SU-DHL-6 (cell line): ENCODE results near the gene DCAF16.

Experiments
- H2AFZ ChIP-seq: fragments of 200-600 bp; sonication (generic); 2 replicates; pipeline ENCODE4 v1.6.1; 2014; ENCODE audit warnings: low read depth, mild to moderate bottlenecking, moderate library complexity, mixed read lengths, antibody characterized with exemption, low read length; ENCODE audit not compliant: severe bottlenecking
- H3F3A ChIP-seq: fragments of 200-600 bp; shearing (Covaris generic); 2 replicates; pipeline ENCODE4 v1.6.0; 2016; ENCODE audit warnings: antibody characterized with exemption, mild to moderate bottlenecking; ENCODE audit not compliant: insufficient read depth
- H3K27ac ChIP-seq: fragments of 200-600 bp; sonication (generic); 2 replicates; pipeline ENCODE4 v1.5.1; 2016; ENCODE audit warnings: low read depth, mild to moderate bottlenecking, low read length, moderate library complexity, mixed read lengths
- H3K27me3 ChIP-seq: fragments of 200-600 bp; sonication (generic), shearing (Covaris generic); 2 replicates; pipeline ENCODE4 v1.6.0; 2014; ENCODE audit warnings: mild to moderate bottlenecking, low read length
- H3K36me3 ChIP-seq: fragments of 200-600 bp; sonication (generic); 2 replicates; pipeline ENCODE4 v1.6.1; 2014; ENCODE audit warnings: mild to moderate bottlenecking, low read length, mixed read lengths
- H3K4me2 ChIP-seq: fragments of 300-600, 200-600 bp; shearing (Covaris generic), sonication (generic); 2 replicates; pipeline ENCODE4 v1.6.0; 2014; ENCODE audit warnings: low read length, low read depth, mild to moderate bottlenecking; ENCODE audit not compliant: poor library complexity, severe bottlenecking
- H3K4me3 ChIP-seq: fragments of 200-600 bp; sonication (generic); 2 replicates; pipeline ENCODE4 v1.5.1; 2014; ENCODE audit warnings: antibody characterized with exemption, low read length, mild to moderate bottlenecking, mixed read lengths; ENCODE audit not compliant: insufficient read depth, poor library complexity, severe bottlenecking
- H3K79me2 ChIP-seq: fragments of 200-600 bp; sonication (generic); 2 replicates; pipeline ENCODE4 v1.6.1; 2014; ENCODE audit warnings: mild to moderate bottlenecking, low read length, moderate library complexity; ENCODE audit not compliant: insufficient read depth
- H3K9ac ChIP-seq: fragments of 200-600 bp; sonication (generic); 2 replicates; pipeline ENCODE4 v1.7.0; 2014; ENCODE audit warnings: mild to moderate bottlenecking, low read length
- H3K9me2 ChIP-seq: fragments of 200-600 bp; sonication (generic); replicated peaks from 2 replicates; pipeline ENCODE4 v1.6.1; 2014; ENCODE audit warnings: low read length; ENCODE audit not compliant: insufficient read depth
- H3K9me3 ChIP-seq: fragments of 200-600 bp; sonication (generic); 2 replicates; pipeline ENCODE4 v1.6.1; 2014; ENCODE audit warnings: low read length, mixed read lengths; ENCODE audit not compliant: insufficient read depth
- H4K20me1 ChIP-seq: fragments of 200-600 bp; sonication (generic); 2 replicates; pipeline ENCODE4 v1.6.1; 2014; ENCODE audit warnings: low read depth, mild to moderate bottlenecking, antibody characterized with exemption, low read length, moderate library complexity, mixed read lengths
- EZH2phosphoT487 ChIP-seq: fragments of 200-600 bp; sonication (generic), shearing (Covaris generic); conservative IDR thresholded peaks from 2 replicates; pipeline ENCODE4 v1.6.1; 2018; ENCODE audit warnings: mild to moderate bottlenecking, antibody characterized with exemption, low read length, moderate library complexity, mixed read lengths
- TF ChIP-seq, protein P1 (sequence below): fragments of 200-600 bp; sonication (generic); IDR thresholded peaks from one replicate; pipeline ENCODE4 v1.5.1; 2017; ENCODE audit warnings: antibody characterized with exemption, mild to moderate bottlenecking, low read length, moderate library complexity; ENCODE audit not compliant: insufficient read depth, poor library complexity, severe bottlenecking

The DCAF16 gene

DNA sequence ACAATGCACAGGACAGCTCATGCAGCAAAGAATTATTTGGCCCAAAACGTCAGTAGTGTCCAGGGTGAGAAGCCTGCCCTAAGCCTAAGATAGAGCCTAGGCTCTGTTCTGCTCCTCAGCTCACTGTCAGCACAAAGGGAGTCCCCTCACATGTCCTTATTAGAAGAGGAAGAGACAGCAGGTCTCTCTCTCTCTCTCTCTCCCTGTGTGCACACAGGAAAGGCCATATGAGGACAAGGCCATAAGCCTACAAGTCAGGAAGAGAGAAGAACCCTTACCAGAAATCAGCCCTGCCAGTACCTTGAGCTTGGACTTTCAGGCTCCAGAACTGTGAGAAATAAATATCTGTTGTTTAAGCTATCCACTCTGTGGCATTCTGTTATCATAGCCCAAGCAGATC is 49.5 kb downstream of the DCAF16 start:
- no peaks in the 10 kb centered on the region for H3K27me3 ChIP-seq
- H2AFZ ChIP-seq: no peak overlapping the region
- no peaks in the 10 kb centered on the region for H4K20me1 ChIP-seq
- TF ChIP-seq, protein P1, sequence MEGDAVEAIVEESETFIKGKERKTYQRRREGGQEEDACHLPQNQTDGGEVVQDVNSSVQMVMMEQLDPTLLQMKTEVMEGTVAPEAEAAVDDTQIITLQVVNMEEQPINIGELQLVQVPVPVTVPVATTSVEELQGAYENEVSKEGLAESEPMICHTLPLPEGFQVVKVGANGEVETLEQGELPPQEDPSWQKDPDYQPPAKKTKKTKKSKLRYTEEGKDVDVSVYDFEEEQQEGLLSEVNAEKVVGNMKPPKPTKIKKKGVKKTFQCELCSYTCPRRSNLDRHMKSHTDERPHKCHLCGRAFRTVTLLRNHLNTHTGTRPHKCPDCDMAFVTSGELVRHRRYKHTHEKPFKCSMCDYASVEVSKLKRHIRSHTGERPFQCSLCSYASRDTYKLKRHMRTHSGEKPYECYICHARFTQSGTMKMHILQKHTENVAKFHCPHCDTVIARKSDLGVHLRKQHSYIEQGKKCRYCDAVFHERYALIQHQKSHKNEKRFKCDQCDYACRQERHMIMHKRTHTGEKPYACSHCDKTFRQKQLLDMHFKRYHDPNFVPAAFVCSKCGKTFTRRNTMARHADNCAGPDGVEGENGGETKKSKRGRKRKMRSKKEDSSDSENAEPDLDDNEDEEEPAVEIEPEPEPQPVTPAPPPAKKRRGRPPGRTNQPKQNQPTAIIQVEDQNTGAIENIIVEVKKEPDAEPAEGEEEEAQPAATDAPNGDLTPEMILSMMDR: no peak
- no peak for TF ChIP-seq EZH2phosphoT487
- H3K36me3 ChIP-seq: no peaks in the 10 kb centered on the region
- H3K79me2 ChIP-seq: no peaks in the 10 kb centered on the region
- H3K4me3 ChIP-seq: no peak overlapping the region
- H3F3A ChIP-seq: no peaks in the 10 kb centered on the region
- no peaks in the 10 kb centered on the region for H3K9me2 ChIP-seq
- no peak overlapping the region for H3K9ac ChIP-seq
- no peak overlapping the region for H3K4me2 ChIP-seq
- H3K9me3 ChIP-seq: no peaks in the 10 kb centered on the region
- no peak overlapping the region for H3K27ac ChIP-seq

DNA sequence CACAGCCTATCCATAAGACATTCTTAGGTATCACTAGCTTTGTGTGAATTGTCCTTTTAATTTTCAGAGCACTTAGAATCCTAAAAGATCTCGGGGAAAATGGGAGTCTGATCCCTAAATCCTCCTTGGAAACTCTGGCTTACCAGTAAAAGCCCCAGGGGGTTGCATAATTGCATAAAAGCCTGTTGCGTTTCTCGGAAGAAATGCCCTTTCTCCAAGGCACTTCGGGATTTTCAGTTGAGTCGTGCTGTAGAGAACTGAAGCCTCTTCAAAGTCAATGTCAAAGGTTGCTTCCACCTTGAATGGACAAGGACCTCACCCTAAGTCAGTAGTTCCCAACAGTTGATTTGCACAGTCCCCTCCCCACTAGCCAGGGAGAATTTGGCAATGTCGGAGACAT is 49.9 kb downstream of the DCAF16 start:
- Histone ChIP-seq H3K27me3 (no peaks in the 10 kb centered on the region), H3K4me3 (no peak overlapping the region), H3K9ac (no peak overlapping the region), H2AFZ (no peak overlapping the region), H3K9me3 (no peaks in the 10 kb centered on the region), H3K9me2 (no peaks in the 10 kb centered on the region), H3K4me2 (no peak overlapping the region), H3K27ac (no peak overlapping the region), H4K20me1 (no peaks in the 10 kb centered on the region), H3F3A (no peaks in the 10 kb centered on the region), H3K36me3 (no peaks in the 10 kb centered on the region), H3K79me2 (no peaks in the 10 kb centered on the region)
- TF ChIP-seq, protein P1: no peak
- no peak for TF ChIP-seq EZH2phosphoT487

DNA sequence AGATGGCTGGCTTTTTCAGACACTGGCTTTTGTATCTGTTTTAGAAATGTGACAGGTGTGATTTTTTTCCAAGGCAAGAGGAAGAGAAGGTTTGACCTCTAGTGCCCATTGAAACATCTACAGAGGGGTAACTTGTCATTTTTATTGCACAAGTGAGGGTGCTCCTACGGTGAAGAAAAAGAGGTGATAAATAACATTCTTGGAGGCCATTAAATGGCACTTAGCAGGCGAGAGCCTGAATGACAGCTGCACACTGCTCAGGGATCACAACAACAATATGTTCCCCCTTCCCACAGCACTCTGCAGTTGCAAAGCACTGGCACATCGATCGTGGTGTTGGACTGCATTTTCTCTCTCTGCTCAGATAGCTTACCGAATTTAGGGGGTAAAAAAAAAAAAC is 52.1 kb downstream of the DCAF16 start:
- TF ChIP-seq EZH2phosphoT487: no peak
- TF ChIP-seq, protein P1: no peak
- no peak overlapping the region for H3K27ac ChIP-seq

DNA sequence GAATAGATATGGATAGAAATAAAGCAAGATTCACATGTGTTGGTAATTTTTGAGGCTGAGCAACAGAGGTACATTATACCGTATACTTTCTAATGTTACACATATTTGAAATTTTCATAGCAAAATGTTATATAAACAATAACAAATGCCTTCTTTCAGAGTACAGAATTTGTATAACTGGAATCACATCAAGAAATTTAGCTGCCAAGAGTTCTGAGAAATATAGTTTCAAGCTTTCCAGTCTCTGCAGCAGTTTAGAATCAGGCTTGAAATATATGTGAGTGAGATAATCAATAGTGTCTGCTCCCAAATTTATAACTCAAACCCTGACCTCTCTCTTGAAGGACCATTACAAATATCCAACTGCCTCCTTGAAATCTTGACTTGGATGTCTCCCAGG is 52.9 kb downstream of the DCAF16 start:
- Histone ChIP-seq H3K9me3 (no peaks in the 10 kb centered on the region), H3K27me3 (no peaks in the 10 kb centered on the region), H3K9ac (no peak overlapping the region), H3K27ac (no peak overlapping the region), H2AFZ (no peak overlapping the region), H3K4me2 (no peak overlapping the region), H4K20me1 (no peaks in the 10 kb centered on the region), H3F3A (no peaks in the 10 kb centered on the region), H3K36me3 (no peaks in the 10 kb centered on the region), H3K9me2 (no peaks in the 10 kb centered on the region), H3K4me3 (no peak overlapping the region), H3K79me2 (no peaks in the 10 kb centered on the region)
- TF ChIP-seq EZH2phosphoT487: no peak
- TF ChIP-seq, protein P1: no peak

More for the DNA sequence above, 52.1 kb downstream of the DCAF16 start:
- Histone ChIP-seq H3K36me3 (no peaks in the 10 kb centered on the region), H3K27me3 (no peaks in the 10 kb centered on the region), H3K9me2 (no peaks in the 10 kb centered on the region), H2AFZ (no peak overlapping the region), H3K9me3 (no peaks in the 10 kb centered on the region), H4K20me1 (no peaks in the 10 kb centered on the region), H3K4me3 (no peak overlapping the region), H3K79me2 (no peaks in the 10 kb centered on the region), H3K9ac (no peak overlapping the region), H3K4me2 (no peak overlapping the region), H3F3A (no peaks in the 10 kb centered on the region)
